COLO829 (cell line): Measurements from ENCODE around the gene KRTAP10-9.
"Not testable (repeated sequence)": the region's sequence is repeated elsewhere in the genome, so short reads cannot be mapped to it uniquely, and the experiment has no call there.

Experiments used
- DNase-seq: peaks from one replicate; pipeline ENCODE4 v3.0.0; 2012; ENCODE audit warnings: low spot score

Gene KRTAP10-9

GRCh38 chr21:44626673-44627143 is at the start of gene KRTAP10-9:
Gene KRTAP10-9 (plus strand): TSS chr21:44627093. CDS start chr21:44627172, 79 bp downstream.
- no peak for DNase-seq

DNA sequence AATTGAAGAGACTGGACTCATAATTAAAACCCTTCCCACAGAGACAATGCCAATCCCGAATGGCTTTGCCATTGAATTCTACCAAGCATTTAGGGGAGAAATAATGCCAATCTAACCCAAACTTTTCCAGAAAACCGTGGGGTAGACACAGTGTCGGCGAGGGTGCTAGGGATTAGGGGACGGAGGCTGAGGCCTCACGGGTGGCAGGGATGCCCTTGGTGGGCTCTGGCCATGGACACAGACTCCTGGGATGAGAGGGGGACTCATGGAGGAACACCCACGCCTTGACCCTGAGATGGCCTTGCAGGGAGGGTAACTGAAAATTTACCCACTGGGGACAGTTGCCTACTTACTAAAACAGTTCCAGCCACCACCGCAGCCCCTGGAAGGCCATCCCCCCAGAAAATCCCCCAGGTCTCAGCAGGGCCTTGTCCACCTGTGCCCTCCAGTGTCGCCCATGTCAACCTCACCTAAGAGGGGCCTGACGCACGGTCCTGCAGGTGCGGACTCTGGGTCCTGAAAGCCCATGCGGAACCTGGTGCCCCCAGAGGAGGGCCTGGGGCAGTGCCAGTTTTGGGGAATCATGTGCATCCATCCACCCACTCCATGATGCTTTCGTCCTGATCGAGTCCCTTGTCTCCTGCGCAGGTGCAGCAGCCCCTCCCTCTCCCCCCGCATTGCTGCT is 48.4 kb upstream of the KRTAP10-9 start:
- DNase-seq = no peak

DNA sequence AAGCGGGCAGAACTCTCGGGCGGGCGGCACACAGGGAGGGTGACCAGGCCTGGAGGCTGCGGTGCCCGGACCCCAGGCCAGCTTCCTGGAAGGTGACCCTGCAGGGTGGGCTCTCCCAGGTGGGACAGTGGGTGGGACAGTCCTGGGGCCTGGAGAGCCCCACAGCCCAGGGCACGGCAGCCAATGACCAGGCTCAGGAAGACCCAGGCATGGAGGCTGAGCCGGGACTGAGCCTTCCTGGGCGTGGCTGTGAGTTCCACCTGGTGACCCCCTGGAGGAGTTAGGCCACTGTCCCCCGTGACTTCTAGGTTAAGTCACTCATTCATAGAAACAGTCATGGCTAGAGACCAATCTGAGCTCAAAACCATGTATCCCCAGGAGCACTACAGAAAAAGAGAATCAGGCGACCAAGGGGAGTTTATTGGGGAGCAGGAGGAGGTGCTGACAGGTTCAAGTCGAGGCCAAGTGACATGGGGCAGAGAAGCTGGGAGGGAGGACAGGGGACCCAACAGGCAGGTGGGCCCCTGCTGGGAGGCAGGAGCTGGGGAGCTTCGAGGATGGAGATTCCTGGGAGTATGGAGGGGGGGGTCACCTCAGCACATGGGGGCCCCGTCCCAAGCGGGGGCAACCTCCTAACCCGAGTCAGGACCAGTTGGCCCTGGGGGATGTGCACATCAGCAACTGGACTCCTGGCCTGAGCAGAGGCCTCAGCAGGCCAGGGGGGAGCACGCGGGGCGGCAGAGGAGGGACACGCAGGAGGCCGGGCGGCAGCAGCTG is 47.6 kb upstream of the KRTAP10-9 start:
- no peak for DNase-seq

DNA sequence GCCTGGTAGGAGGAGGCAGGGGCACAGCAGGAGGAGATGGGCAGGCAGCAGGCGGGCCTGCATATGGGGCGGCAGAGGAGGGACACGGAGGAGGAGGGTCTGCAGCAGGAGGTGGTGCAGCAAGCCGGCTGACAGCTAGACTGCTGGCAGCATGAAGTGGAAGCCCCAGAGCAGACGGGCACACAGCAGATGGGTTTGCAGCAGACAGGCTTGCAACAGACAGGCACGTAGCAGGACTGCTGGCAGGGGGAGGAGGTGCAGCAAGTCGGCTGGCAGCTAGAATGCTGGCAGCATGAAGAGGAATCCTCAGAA is 47.1 kb upstream of the KRTAP10-9 start:
- DNase-seq = no peak

- DNase-seq = not testable (repeated sequence)
Measured at GRCh38 chr21:44580231-44580821, 46.6 kb upstream of the KRTAP10-9 start, which contains the start of gene KRTAP10-5. Gene KRTAP10-5 (minus strand): TSS chr21:44580604. CDS start chr21:44580578, 26 bp downstream.

DNA sequence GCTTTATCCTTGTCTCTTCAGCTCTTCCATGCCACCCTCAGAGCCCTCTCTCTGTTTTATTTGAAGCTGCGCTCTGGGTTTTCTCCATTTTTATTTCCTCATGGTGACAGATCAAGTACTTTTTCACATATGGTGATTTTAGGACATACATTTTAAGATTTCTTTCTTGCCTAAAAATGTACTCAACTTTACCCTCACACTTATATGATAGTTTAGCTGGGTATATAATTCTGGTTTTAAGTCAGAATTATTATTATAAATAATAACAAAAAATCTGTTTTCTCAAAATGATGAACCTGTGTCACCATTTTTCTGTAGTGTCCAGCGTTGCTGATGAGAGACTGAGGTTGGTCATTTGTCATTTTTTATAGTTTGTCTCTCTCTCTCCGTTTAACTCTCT is 45.7 kb upstream of the KRTAP10-9 start:
- DNase-seq = no peak

DNA sequence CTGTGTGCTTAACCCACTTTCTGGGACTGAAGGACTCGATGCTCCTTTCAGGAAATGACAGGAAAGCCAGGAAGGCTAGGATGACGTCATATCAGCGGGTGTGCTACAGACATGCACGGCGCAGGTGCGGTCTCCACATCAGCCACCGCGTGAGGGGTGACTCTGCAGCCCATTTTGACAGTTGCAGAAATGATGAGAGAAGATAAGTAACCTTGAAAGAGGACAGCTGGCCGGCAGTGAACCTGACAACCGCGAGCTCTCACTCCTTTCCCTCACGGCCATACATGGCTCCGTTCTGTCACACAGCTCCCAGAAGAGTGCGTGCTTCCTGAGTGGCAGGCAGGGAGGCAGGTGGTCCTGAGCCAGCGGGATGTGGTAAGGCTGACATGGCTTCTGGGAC is 44.8 kb upstream of the KRTAP10-9 start:
- DNase-seq = no peak

GRCh38 chr21:44583089-44583799 is 43.6 kb upstream of the KRTAP10-9 start:
- no peak for DNase-seq

DNA sequence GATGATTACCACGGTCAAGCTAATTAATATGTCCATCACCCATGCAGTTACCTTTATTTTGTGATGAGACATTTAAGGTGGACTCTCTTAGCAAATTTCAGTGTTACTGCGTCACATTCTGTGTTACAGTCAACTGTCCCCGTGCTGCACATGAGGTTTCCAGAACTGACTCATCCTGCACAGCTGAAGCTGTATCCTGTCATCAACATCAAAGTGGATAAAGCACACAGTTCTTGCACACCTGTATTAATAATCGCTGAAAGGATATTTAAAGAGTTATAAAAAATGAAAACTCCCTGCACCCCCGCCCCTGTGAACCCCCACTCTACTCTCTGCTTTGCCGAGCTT is 43.1 kb upstream of the KRTAP10-9 start:
- DNase-seq = no peak

DNA sequence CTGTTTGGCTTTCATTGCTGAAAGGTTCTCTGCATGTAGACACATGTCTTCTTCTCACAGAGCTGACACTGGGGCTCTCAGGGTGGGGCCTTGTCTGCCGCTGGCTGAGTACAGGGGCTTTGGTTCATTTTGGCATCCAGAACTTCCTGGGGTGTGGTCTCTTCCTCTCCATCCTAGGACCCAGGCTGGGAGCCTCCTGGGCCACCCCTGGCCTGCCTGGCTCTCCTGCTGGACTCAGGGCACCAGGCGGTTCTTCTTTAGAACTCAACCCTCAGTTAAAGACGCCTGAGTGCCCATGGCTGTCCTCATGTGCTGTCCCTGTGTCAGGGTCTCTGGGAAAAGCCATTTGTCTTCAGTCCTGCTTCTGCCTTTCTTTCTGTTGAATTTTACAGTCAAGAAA is 41.0 kb upstream of the KRTAP10-9 start:
- no peak for DNase-seq

DNA sequence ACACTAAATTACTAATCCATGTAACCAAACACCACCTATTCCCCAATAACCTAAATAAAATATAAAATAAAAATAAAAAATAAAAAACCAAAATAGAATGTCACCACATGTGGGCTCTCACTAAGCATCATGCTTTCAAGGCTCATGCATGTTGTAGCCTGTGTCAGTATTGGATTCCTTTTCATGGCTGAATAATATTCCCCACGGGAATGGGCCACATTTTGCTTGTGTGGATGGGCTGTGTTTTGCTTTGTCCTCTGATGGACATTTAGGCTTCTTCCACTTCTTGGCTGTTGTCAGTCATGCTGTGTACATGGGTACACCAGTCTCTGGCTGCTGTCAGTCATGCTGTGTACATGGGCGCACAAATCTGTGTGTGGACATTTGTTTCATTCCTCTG is 37.8 kb upstream of the KRTAP10-9 start:
- DNase-seq = no peak

DNA sequence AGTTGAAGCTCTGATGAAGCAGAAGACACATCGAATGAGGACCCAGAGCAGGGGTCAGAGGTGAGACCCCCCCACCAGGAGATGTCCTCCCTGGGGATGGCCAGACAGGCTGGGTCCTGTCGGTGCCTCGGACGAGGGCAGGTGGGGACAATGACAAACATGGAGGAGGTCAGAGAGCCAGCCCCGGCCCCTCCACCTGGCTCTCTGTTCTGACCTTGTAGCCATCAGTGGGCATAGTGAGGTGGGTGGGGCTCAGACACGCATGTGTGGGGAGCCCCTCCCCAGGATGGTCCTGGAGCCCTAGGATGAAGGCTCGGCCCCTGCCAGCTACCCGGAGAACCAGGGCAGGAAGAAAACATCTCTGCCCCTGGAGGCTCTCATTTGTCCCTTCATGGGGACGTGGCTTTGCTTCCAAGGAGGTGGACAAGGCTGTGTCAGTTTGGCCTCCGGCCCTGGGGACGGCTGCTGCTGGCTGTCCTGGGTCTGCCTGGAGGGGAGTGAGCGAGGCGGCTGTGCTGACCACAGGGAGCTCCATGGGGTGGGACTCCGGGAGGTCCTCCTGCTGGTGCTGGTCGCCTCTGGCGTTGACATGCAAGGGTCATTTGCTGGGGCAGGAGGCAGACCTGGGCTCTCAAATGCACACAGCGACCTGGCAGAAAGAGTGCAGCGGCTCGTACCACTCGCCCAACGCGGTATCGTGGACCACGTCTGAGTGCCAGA is 37.1 kb upstream of the KRTAP10-9 start:
- DNase-seq = no peak

DNA sequence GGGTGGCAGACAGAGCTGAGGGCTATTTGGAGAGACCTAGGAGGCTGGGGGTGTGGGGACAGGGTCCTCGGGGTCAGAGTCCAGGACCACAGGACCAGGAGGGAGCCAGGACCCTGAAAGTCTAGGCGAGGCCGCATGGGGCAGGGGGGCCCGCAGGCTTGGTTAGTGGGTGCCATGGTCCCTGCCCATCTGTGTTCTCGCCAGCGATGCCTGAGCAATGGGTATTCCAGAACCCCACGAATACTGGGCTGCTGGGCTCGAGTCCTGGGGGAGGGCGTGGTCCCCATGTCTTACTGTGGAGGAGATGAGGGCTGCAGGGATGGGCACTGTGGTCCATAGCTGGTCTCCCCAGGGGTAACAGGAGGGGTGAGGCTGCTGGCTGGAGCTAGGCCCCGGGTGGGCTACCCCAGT is 36.6 kb upstream of the KRTAP10-9 start:
- no peak for DNase-seq

- DNase-seq = not testable (repeated sequence)
Measured at GRCh38 chr21:44590897-44591800, 35.7 kb upstream of the KRTAP10-9 start.

GRCh38 chr21:44591801-44592130 is 35.1 kb upstream of the KRTAP10-9 start:
- not testable (repeated sequence) for DNase-seq

GRCh38 chr21:44592446-44593311 is 34.2 kb upstream of the KRTAP10-9 start, which contains the start of gene KRTAP10-6:
Gene KRTAP10-6 (minus strand): TSS chr21:44592505. CDS start chr21:44592484, 21 bp downstream.
- no peak for DNase-seq

GRCh38 chr21:44593598-44594405 is 33.1 kb upstream of the KRTAP10-9 start:
- no peak for DNase-seq

- DNase-seq = no peak
Measured at GRCh38 chr21:44594406-44594916, 32.4 kb upstream of the KRTAP10-9 start.

DNA sequence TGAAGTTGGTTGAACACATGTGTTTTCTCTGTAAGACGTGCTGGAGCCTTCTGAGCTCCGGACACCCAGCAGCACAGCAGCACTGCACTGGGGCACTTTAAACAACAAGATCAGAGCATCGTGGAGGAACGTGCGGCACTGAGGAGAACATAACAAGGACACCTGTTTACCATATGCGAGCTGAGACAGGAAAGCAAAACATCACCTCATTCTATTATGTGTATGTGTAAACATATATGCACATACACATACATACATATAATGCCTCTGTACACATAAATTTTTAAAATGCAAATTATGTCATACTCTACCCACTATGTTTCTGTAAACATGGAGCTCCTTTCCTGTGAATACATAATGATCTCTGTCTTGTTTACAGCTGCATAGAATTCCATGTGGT is 31.4 kb upstream of the KRTAP10-9 start:
- no peak for DNase-seq
